ENCODE measurements around the gene MYOT. TPM values are rescaled to one million over a fixed set of nuclear protein-coding genes. Genes with fewer than 3 reads are reported as not detected.

Gene MYOT
- total RNA-seq, 1 donor from 2014 or later: 3.7 TPM

DNA sequence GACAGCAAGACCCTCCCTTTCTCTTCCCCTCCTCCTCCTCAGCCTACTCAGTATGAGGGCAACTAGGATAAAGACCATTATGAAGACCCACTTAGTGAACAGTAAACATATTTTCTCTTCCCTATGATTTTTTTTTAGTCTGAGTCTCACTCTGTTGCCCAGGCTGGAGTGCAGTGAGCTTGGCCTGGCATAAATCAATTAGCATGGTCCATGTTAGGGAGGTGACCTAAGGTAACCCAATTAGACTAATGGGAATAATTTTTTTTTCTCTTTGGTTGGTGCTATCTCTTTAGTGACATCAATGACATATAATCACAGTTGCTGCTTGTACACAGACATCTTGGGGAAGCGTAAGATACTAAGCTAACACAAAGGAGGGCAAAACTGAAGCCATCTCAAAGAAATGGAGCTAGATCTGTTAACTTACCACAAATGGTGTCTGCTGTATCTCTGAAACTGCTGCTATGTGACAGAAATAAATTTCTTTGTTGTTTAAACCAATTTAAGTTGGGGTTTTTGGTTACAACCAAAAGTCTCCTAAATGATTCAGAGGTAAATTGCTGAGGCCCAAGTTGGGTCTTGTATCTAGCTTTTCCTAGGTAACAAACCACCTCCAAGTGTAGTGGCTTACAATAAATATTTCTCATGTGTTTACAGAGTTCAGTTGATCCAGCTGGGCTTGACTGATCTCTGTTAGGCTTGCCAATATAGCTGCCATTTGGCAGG lies 34.9 kb downstream of the MYOT start:
- no peak for DNase-seq (ENCODE audit: low spot score)

DNA sequence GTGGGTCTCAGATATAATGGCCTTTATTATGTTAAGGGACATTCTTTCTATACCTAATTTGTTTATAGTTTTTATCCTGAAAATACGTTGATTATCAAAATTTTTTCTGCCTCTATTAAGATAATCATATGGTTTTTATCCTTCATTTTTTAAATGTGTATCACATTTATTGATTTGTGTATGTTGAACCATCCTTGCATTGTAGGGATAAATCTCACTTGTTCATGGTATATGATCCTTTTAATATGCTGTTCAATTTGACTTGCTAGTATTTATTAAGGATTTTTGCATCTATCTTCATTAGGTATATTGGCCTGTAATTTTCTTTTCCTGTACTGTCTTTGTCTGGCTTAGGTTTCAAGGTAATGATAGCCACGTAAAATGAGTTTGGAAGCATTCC lies 47.1 kb downstream of the MYOT start:
- DNase-seq (ENCODE audit: low spot score): no peak

- DNase-seq (ENCODE audit: low spot score): no peak
Measured at GRCh38 chr5:137916923-137917322, 49.3 kb downstream of the MYOT start.

GRCh38 chr5:137921931-137922330 lies 54.3 kb downstream of the MYOT start:
- DNase-seq (ENCODE audit: low spot score): no peak

DNA sequence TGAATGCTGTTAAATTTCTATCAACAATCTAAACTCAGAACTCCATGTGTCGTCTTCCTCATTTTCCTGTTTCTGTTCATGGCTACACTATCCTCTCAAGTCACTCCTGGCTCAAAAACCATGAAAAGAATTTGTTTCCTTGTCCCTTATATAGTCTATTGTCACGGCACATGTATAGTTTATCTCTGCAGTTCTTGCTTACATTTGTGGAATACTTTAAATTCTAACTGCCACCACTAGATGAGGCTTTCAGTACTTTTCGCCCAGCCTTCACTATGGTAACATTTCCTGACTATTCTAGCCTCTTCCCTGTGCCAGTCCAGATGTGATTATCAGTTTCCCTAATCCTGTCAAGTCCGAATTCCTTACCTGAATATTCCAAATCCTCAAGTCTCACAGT lies 56.2 kb downstream of the MYOT start:
- no peak for DNase-seq (ENCODE audit: low spot score)

DNA sequence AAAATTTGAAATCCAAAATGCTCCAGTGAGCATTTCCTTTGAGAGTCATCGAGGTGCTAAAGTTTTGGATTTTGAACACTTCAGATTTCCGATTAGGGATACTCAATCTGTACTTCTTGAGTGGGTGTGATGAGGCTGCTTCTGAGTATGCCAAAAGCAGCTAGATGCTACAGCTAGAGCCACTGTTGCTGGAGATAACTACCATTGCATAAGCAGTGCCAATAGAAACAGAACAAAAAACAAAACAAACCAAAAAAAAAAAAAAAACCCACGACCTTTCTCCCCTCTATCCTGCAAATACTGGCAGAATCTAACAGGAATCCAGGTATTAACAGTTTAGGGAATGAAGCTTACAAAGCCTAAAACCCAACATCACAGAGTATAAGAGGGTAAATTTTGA lies 65.1 kb downstream of the MYOT start:
- DNase-seq (ENCODE audit: low spot score): no peak

- no peak for DNase-seq (ENCODE audit: low spot score)
Measured at GRCh38 chr5:137933491-137933911, 65.8 kb downstream of the MYOT start.

DNA sequence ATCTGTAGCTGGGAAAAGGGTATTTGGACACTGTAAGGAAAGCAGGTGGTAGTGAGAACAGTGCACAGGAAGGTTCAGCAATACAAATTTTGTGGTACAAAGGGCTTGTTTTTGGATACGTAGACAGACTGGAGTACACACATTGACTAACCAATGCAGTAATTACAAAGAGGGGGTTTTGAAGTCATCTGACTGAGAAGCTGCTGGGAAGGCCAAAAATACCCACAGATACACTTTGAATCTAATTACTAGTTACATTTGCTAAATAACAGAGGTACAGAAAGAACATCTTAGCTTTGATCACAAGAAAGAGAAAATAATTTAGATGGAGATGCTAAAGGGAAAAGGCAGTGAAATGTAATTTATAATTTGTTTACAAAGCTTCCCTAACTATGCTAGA lies 67.5 kb downstream of the MYOT start:
- DNase-seq (ENCODE audit: low spot score): no peak

- DNase-seq (ENCODE audit: low spot score): no peak
Measured at GRCh38 chr5:137935694-137936093, 68.0 kb downstream of the MYOT start.

Other genes starting within 250 kb of the MYOT start
- gene KLHL3, start 131.8 kb upstream of the MYOT start, total RNA-seq: 20.3 TPM
- gene HNRNPA0, start 113.5 kb upstream of the MYOT start, total RNA-seq: 29.4 TPM
- not detected for gene PKD2L2, start 21.6 kb downstream of the MYOT start, total RNA-seq
- 35.7 TPM for gene FAM13B, start 165.2 kb downstream of the MYOT start, total RNA-seq
- not detected for gene WNT8A, start 216.2 kb downstream of the MYOT start, total RNA-seq